Stimulated activated CD4-positive, alpha-beta T cell treated with anti-CD3 and anti-CD28 coated beads, Interleukin-4, amount 100 ng/mL, for 1 hour (primary cell): ENCODE measurements around the gene KRTAP17-1.
"Not testable (repeated sequence)": the region's sequence is repeated elsewhere in the genome, so short reads cannot be mapped to it uniquely, and the experiment has no call there.

Experiments used
- DNase-seq: peaks from one replicate; pipeline ENCODE4 v3.0.0-alpha.2; 2020

Gene KRTAP17-1

DNA sequence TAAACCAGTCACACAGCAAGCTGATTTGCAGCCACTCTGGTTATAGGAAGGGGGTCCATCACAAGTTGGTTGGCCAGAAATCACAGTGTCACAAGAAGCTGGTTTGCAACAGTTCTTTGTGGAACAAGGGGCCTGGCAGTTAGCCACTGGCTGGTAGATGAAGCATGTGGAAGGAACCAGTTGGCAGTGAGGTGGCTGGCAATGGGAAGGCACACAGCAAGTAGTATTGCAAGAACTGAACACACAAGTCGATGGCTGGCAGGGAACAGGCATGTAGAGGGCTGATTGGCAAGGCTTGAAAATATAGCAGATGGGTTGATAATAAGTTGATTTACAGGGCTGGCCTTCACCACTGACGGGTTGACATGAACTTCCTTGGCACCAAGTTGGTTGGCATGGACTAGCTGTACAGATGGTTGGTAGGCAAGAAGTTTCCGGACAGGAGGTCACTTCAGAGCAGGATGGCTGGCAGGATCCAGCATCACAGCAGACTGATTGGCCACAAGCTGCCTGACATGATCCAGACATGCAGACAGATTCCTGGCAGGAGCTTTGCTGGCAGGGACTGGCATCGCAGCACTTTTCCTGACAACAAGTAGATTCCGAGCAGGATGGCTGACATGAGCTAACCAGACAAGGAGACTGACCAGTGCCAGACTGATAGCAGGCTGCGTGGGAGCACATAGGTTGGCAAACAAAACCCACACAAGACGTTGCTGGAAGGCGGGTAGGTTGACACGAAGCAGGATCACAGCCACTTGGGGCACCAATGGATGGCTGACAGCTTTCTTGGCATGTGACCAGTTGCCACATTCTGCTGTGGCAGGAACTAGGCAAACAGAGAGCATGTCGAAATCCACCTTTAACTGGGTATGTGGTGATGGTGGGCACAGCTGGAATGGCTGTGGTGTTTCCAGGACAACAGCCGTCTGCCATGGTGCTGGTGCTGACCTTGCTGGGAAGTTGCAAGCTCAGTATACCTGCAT, 13.3 kb downstream of the KRTAP17-1 start, which contains the start of gene KRTAP29-1:
TSS of gene KRTAP29-1 (minus strand) at position 936 of the 986 bp plus-strand sequence. CDS start at position 936, 0 bp downstream.
- no peak for DNase-seq

DNA sequence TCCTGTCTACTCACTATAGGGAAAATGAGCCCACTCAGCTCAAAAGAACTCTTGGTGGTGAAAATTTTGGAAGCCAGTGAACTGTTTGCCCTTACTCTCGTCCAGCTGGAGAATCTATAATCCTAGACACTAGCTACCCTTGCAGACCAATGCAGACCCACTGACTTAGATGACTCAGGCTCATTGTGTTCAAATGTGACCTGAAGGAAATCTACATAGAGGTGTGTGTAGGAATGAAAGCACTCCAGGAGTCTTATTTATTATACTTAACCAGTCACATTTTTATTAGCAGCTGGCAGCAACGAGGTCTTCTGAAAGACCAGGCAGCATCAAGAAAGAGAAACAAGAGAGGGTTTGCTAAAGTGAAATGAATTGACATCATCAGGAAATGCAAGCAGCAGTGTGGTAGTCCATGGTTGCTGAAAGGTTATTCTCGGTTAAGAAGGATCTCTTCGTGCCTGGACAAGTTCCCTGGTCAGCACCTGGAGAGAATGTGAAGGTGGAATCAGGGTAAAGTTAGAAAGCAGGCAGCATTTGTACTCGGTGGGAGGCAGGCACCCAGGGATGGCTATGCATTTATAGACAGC, 14.2 kb downstream of the KRTAP17-1 start:
- no peak for DNase-seq

DNA sequence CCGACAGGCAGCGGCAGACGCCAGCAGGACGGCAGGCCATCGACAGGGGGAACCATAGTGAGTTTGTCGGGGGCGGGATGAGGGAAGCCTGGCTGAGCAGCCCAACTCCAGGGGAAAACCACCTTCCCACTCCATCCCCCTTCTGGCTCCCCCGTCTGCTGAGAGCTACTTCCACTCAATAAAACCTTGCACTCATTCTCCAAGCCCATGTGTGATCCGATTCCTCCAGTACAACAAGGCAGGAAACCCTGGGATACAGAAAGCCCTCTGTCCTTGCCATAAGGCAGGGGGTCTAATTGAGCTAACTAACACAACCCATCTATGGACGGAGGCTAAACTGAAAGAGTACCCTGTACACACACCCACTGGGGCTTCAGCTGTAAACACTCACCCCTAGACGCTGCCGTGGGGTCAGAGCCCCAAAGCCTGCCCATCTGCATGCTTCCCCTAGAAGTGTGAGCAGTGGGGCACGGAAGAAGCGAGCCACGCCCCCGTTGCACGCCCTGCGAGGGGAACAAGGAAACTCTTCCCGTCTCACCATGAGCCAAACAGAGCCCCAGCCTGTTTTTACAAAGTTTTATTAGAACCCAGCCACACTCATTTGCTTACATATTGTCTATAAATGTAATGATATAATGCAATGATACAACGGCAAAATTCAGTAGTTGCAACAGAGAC, 16.9 kb downstream of the KRTAP17-1 start:
- DNase-seq, result no peak

DNA sequence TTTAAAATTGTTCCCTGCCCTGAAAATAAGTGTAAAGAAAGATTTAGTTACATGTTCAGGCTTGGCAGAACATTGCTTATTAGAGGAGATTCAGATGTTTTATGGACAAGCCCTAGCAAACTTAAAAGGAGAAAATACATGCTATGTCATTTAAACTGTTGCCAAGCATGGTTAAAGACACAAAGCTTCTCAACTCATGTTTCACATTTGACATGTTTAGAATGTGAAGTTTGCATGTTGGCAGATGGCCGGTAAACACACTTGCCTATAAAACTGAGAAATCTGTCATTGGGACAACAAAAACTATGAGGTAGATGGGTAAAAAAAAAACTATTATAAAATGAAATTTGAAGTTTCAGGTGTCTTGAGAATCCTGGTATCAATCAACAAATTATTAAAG, 18.7 kb downstream of the KRTAP17-1 start:
- no peak for DNase-seq

DNA sequence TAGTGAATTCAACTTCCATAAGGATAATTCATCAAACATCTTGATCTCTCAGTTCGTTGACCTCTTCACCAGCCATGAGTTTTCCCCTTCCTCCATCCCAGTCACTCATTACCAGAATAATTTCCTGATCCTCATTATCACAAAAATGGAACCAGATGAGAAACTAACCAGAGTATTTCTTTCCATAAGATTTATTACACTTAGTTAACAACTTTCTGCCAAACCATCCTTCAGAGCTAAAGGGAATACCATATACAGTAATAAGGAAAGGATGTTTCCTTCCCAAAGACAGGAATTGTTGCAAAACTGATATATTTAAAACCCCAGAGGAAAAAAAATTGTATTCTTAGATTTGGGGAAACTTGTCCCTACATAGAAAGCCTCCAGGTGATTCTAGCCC, 21.5 kb downstream of the KRTAP17-1 start:
- DNase-seq, result no peak

DNA sequence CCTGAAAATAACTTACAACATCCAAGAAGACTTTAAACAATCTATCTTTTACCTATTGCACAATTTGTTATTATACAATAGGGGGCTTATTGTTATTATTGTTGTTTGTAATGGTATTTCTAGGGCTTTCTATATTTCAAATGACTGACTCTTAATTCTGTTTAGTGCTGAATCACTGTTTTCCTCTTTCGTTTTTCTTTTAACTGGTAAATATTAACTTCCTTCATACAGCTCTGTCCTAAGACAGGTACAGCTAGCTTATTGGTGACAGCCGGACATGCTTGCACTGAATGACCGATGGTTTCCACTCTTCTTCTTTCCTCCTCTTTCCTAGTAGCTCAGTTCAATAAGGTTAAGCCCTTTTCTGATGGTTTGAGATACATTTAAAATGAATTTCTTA, 28.5 kb downstream of the KRTAP17-1 start:
- DNase-seq, result no peak

DNA sequence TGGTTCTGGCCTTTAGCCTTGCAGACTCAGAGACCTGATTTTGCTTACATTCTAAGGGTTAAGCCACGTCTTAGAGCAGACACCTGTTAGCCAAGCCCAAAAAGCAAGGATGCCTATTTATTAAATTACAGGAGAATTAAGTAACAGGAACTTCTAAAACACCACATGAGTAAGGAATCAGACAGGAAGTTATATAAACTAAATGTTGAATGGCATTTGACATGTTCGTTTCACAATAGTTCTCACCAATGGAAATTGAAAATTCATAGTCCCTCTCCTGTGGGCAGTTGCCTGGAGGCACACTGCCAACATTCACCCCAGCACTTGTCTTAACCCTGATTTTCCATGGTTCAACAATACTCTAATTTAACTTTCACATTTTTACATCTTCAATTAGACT, 31.0 kb downstream of the KRTAP17-1 start:
- no peak for DNase-seq

DNA sequence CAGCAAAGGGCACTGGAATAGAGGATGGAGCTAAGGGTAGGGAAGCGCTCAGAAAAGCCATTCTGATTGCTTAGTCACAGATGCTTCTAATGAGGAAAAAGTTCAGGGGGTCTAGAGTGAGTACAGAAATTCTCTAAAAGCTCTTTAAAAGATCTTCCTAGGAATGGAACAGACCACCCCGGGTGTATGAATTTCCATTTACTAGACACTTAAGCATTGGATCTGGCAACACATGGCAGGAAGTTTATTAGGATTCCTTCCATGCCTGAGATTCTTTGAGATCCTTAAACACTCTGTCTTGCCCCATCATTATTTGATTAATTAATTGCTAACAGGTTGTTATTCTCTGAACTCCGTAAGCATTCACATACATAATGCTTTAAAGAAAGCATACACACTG, 31.5 kb downstream of the KRTAP17-1 start:
- no peak for DNase-seq

DNA sequence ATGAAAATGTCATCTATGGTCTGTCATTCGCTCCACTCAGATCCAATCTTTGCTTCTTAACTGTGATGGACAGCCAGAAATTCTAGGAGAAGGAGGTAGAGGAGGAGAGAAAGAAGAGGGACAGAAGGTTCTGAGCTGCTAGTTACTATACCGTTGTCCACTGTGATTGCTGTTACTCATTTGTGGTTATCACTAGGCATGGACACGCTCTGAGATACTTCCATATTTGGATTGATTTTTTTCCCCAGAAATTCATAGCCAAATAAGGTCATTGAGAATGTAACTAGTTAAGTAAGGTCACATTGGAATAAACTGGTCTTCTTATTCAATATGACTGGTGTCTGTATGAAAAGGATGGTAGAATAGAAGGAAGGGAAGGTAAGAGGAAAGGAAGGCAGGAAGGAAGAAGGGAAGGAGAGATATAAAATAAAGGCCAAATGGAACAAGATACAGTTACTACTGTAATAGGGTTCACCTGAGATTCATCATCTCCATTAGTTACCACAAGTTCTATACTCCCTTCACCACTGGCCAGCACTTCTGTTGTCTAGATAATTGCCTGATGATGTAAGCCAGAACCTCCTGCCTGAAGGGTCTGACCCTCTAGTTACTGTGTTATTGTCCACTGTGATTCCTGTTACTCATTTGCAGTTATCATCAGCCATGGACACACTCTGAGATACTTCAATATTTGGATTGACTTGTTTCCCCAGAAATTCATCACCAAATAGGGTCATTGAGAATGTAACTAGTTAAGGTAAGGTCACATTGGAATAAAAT, 37.1 kb downstream of the KRTAP17-1 start:
- no peak for DNase-seq

DNA sequence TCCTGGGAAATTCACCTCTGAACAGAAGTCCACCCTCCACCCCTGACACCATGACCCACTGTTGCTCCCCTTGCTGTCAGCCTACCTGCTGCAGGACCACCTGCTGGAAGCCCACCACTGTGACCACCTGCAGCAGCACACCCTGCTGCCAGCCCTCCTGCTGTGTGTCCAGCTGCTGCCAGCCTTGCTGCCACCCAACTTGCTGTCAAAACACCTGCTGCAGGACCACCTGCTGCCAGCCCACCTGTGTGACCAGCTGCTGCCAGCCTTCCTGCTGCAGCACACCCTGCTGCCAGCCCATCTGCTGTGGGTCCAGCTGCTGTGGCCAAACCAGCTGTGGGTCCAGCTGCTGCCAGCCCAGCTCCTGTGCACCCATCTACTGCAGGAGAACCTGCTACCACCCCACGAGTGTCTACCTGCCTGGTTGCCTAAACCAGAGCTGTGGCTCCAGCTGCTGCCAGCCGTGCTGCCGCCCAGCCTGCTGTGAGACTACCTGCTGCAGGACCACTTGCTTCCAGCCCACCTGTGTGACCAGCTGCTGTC, 39.8 kb downstream of the KRTAP17-1 start, which contains the start of gene KRTAP9-7:
TSS of gene KRTAP9-7 (plus strand) at position 51 of the 543 bp plus-strand sequence. CDS start at position 51, 0 bp downstream.
- DNase-seq, result not testable (repeated sequence)

DNA sequence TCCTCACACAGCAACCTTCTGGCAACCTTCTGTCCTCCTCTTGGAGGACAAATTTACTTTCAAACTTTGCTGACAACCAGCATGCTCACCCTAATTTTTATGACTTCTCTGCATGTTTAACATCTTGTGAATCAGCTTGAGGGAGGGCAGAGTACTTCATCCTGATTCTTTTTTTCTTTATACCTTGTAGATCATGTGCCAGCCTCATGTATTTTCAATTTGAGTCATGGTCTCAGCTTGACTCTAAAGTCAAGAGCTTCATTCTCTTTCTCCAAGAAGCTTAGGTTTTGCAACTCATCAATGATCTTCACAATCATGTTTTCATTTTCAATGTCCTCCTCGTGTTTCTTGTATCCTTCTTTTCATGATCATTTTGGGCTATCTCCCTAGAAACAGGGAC, 43.7 kb downstream of the KRTAP17-1 start:
- DNase-seq, result no peak

DNA sequence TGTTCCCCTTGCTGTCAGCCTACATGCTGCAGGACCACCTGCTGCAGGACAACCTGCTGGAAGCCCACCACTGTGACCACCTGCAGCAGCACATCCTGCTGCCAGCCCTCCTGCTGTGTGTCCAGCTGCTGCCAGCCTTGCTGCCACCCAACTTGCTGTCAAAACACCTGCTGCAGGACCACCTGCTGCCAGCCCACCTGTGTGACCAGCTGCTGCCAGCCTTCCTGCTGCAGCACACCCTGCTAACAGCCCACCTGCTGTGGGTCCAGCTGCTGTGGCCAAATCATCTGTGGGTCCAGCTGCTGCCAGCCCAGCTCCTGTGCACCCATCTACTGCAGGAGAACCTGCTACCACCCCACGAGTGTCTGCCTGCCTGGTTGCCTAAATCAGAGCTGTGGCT, 44.2 kb downstream of the KRTAP17-1 start:
- DNase-seq, result not testable (repeated sequence)

DNA sequence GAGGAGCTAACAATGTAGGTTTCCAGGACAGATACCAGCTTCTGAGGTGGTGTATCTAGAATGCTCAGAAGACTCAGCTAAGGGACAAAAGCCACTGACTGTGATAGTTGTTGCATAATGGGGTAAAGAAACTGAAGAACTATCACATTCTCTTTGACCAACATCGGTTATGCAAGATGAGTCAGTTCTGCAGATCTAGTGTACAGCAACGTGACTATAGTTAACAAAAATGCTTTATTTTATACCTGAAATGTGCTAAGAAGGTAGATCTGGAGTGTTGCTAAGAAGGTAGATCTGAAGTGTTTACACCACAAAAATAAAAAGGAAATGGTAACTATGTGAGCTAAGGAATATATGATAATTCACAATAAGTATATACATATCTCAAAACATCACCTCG, 47.8 kb downstream of the KRTAP17-1 start:
- no peak for DNase-seq

DNA sequence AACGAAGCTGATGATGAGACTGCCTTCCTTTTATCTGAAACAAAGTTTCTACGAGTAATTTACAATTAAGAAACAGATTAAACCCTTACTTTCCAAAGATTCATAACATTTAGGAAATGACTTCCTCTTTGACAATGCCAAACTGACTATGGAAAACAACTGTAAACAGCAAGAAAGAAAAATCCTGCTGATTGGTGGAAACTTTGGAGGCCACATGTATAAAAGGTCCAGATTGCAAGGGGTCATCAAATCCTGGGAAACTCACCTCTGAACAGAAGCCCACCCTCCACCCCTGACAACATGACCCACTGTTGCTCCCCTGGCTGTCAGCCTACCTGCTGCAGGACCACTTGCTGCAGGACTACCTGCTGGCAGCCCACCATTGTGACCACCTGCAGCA, 50.4 kb downstream of the KRTAP17-1 start, which contains the start of gene KRTAP9-6:
TSS of gene KRTAP9-6 (plus strand) at position 301 of the 400 bp plus-strand sequence. CDS start at position 301, 0 bp downstream.
- no peak for DNase-seq
